T-helper 2 cell treated with Interferon-gamma antibody and Interleukin-4, amounts not matched to agents 100 ng/mL and 5 ng/mL, for 36 hours (primary cell): ENCODE data around the gene SDK1. TPM values are rescaled to one million over a fixed set of nuclear protein-coding genes. Genes with fewer than 3 reads are reported as not detected.

Experiments
- intact Hi-C: fragments of 100-400 bp; cut with micrococcal nuclease; formaldehyde crosslinking; loops from one replicate; pipeline ENCODE4 v1.15.1; 2023
- total RNA-seq: library from RNA; stranded (reverse); gene quantifications from 2 replicates; pipeline ENCODE4 v1.2.3, GENCODE V29; 2022

The SDK1 gene
- total RNA-seq, 1 donor from 2014 or later, result 0.09 TPM

GRCh38 chr7:4166340-4166739 is 865.3 kb downstream of the SDK1 start:
- intact Hi-C loops, result no loop called here

DNA sequence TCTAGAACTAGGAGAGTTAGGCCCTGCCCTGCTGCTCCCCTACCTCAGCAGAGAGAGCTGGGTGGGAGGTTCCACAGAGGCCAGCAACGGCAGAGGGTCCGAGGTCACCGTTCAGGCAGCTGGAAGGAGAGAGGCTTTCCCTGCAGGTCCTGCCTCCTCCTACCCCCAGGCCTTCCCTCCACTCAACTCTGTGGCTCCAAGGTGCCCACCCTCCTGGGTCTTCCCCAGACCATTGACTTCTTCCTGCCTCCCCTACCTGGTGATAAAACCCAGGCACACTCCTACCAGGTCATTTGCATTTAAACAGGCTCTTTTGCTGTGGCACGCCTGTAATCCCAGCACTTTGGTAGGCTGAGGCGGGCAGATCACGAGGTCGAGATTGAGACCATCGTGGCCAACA is 865.8 kb downstream of the SDK1 start:
- intact Hi-C loops, result no loop called here

GRCh38 chr7:4167385-4167910 is 866.4 kb downstream of the SDK1 start:
- intact Hi-C loops, result no loop called here

GRCh38 chr7:4168041-4168440 is 867.0 kb downstream of the SDK1 start:
- intact Hi-C loops, result no loop called here

GRCh38 chr7:4168541-4168940 is 867.5 kb downstream of the SDK1 start:
- intact Hi-C loops, result no loop called here

GRCh38 chr7:4169455-4169854 is 868.4 kb downstream of the SDK1 start:
- intact Hi-C loops, result no loop called here

- intact Hi-C loops, result no loop called here
Observed at GRCh38 chr7:4170997-4171786, 870.1 kb downstream of the SDK1 start.

GRCh38 chr7:4172883-4173282 is 871.8 kb downstream of the SDK1 start:
- intact Hi-C loops, result no loop called here

- intact Hi-C loops, result no loop called here
Observed at GRCh38 chr7:4173615-4174014, 872.6 kb downstream of the SDK1 start.

DNA sequence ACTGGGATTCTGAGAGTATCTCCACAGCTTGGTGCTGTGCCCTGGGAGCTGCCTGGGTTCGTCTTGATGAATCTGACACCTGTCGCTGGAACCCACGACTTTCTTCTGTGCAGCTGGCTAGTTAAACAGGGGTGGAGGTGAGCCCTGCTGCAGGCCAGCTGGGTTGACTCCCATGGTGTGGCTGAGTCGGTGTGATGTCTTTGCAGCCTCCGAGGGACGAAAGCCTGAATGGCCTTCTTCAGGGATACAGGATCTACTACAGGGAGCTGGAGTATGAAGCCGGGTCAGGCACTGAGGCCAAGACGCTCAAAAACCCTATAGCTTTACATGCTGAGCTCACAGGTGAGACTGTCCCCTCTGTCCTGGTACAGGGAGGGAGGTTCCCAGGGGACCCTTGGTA is 873.0 kb downstream of the SDK1 start:
- intact Hi-C loops, result no loop called here

- intact Hi-C loops, result no loop called here
Observed at GRCh38 chr7:4174451-4174850, 873.4 kb downstream of the SDK1 start.

- intact Hi-C loops, result no loop called here
Observed at GRCh38 chr7:4174884-4175283, 873.8 kb downstream of the SDK1 start.

GRCh38 chr7:4175346-4175973 is 874.4 kb downstream of the SDK1 start:
- intact Hi-C loops, result no loop called here

GRCh38 chr7:4177001-4177400 is 875.9 kb downstream of the SDK1 start:
- intact Hi-C loops, result no loop called here

DNA sequence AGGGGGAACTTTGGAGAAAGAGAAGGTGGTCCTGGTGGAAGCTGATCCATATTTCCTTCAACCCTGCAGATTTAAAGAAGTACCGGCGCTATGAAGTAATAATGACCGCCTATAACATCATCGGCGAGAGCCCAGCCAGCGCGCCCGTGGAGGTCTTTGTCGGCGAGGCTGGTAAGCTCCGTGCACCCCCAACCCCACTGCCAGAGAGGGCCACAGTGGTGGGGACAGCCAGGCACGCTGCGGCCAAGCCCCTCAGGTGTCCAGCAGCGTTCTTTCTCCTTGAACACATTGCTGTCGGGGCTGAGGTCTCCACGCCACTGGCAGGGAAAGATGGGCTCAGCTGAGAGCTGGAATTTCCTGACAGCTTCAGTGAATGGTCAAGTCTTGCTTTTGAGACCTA is 877.4 kb downstream of the SDK1 start:
- intact Hi-C loops, result no loop called here

DNA sequence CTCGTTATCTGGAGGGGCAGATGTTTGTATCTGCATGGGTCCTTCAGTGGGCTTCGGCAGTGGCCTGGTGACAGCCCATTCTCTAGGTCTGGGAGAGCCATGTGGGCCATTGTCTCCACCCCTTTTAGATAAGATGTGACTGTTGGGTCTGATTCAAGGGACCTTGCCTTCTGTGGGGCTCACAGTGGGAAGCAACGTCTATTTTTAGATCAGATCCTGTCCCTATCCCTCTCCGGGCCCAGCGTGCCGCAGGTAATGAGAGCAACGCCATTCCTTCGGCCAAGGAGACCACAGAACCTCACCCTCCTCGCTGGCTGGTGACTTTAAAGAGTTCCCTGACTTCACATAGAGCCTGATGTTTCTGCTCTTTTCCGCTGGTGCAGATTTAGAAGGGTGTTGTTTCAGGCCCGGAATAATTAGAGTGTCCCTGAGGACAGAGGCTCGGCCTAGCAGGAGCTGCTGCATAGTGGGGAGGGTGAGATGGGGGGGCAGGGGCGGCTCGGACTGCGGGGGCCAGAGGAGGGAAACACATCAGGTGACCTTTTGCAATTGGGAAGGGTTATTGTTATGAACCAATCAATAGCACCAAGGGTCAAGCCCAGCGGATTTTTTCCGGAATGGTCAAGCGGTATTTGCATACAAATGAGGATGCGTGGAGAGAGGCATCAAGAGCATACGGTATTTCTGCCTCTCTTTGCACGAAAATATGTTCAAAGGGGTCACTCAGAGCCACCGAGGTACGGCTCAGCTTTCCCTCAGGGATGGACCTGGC is 878.0 kb downstream of the SDK1 start:
- intact Hi-C loops, result no loop called here

DNA sequence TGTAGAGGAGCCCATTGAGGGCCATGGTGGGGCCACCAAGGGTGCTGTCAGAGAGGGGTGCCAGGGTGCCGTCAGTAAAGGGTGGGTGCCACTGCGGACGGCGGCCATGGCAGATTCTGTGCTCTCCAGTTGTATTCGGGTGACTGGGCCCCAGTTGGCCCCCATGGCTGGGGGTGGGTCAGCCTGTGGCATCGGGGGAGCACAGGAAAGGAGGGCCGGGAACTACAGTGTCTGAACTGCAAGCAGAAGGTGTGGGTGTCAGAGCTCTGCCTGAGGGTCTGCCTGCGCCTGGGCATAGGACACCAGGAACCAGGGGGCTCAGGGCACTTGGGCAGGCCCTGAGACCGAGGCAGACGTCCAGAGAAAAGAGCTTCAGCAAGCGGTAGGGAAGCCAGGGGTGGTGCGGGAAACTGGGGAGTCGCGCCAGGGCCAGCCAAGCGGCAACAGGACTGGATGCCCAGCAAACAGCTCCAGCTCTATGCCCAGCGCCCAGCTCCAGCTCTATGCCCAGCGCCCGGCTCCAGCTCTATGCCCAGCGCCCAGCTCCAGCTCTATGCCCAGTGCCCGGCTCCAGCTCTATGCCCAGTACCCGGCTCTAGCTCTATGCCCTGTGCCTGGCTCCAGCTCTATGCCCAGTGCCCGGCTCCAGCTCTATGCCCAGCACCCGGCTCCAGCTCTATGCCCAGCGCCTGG is 878.8 kb downstream of the SDK1 start:
- intact Hi-C loops, result no loop called here

GRCh38 chr7:4181446-4181845 is 880.4 kb downstream of the SDK1 start:
- intact Hi-C loops, result no loop called here

GRCh38 chr7:4182605-4183300 is 881.7 kb downstream of the SDK1 start:
- intact Hi-C loops, result no loop called here

DNA sequence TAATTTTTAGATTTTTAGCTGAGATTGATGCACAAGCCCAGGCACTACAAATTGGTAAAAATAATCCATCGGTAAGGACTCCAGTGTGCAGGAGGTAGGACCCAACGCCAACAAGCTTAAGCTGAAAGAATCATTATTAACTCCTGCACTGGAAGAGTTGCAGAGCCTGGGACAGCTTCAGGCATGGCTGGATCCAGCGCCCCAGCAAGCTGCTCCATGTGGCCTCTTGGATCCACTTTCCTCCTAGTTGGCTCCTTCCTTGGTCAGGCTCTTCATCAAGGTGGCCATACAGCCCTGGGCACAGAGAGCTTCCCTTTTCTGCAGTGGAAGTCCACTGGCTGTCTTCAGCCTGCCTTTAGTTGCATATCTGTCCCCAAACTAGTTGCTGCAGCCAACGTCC is 883.6 kb downstream of the SDK1 start:
- intact Hi-C loops, result no loop called here

DNA sequence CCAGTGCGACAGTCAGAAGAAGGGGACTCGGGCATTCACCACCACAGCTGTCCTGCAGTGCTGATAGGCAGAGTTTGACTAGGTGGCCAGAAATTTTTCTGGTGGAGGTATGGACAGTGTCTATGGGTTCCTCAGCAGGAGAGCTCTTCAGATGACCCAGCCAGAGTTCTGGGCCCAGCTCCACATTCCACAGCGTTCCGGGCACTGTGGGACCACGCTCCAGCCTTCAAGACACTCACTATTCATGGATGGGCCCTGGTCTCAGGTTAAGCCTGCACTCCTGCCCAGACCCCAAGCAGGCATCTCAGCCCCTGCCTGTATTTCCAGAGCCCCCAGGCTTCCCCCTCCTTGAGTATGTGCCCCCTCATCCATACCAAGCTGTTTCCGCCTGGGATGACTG is 884.1 kb downstream of the SDK1 start:
- intact Hi-C loops, result no loop called here
